Coronary artery (tissue), 2 donors: ENCODE measurements around the gene GMFB.

Experiments
- DNase-seq: peaks from one replicate; pipeline ENCODE4 v3.0.0-alpha.2; 2017; ENCODE audit warnings: low spot score
- H3K27ac ChIP-seq, 2 donors: fragments of 200-600 bp; sonication (generic); one replicate each; pipeline ENCODE4 v1.5.1; 2016 to 2019
- H3K4me3 ChIP-seq: fragments of 200-600 bp; sonication (generic); 2 replicates; pipeline ENCODE4 v1.5.1; 2016; ENCODE audit warnings: mild to moderate bottlenecking, moderate library complexity
- CTCF ChIP-seq: fragments of 200-600 bp; sonication (generic); IDR thresholded peaks from one replicate; pipeline ENCODE4 v1.5.1; 2019; ENCODE audit warnings: antibody characterized with exemption

The GMFB gene

GRCh38 chr14:54509546-54510501 lies 21.0 kb upstream of the GMFB start, which contains the start of gene CGRRF1:
Gene CGRRF1, plus strand, starts transcription at chr14:54509906. Its CDS starts 54 bp downstream, at chr14:54509960.
- TF ChIP-seq CTCF = peak; percentile 61
- Histone ChIP-seq H3K4me3 (peak within 1 kb of the TSS; percentile 98), H3K27ac (peak within 1 kb of the TSS; percentile 75 to 93)
- DNase-seq = peak; percentile 99

- Histone ChIP-seq H3K27ac (no peak overlapping the region), H3K4me3 (no peak overlapping the region)
- no peak for DNase-seq
- TF ChIP-seq CTCF = no peak
Measured at GRCh38 chr14:54503486-54503885, 14.7 kb upstream of the GMFB start.

- DNase-seq = no peak
- no peak overlapping the region for H3K27ac ChIP-seq
- H3K4me3 ChIP-seq = no peak overlapping the region
- no peak for TF ChIP-seq CTCF
Measured at GRCh38 chr14:54502602-54503001, 13.8 kb upstream of the GMFB start.

DNA sequence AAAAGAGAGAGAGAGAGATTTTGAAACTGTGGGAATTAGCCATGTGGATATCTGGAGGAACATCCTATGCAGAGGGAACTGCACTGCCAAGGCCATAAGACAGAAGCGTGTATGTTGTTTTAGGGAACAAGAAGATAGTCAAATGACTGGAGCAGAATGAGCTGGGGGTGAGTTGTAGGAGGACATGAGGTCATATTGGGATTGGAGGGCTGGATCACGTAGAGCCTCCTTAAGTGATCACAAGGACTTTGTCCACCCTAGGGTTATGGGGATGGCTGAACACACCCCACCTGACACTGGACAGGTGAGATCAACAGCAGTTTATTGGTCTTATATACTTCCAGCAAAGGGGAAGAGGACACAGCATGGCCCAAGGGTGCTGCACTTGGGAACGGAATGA lies 12.7 kb upstream of the GMFB start:
- H3K27ac ChIP-seq = no peak overlapping the region
- no peak overlapping the region for H3K4me3 ChIP-seq
- no peak for DNase-seq
- no peak for TF ChIP-seq CTCF

DNA sequence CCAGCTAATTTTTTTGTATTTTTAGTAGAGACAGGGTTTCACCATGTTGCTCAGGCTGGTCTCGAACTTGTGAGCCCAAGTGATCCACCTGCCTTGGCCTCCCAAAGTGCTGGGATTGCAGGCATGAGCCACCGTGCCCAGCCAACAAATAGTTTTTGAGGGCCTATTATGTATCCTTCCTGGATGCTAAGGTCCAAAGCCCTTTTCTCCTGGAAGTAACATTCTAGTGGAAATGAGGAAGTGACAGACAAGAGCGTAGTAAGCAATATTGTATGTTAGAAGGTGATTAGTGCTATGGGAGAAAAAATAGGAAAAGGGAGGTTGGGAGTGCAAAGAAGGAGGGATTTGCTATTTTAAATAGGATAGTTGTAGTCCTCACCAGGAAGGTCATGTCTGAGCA lies 12.0 kb upstream of the GMFB start:
- H3K4me3 ChIP-seq = no peak overlapping the region
- DNase-seq = no peak
- no peak for TF ChIP-seq CTCF
- no peak overlapping the region for H3K27ac ChIP-seq

- no peak for DNase-seq
- no peak for TF ChIP-seq CTCF
- Histone ChIP-seq H3K4me3 (no peak overlapping the region), H3K27ac (no peak overlapping the region)
Measured at GRCh38 chr14:54498579-54498978, 9.8 kb upstream of the GMFB start.

DNA sequence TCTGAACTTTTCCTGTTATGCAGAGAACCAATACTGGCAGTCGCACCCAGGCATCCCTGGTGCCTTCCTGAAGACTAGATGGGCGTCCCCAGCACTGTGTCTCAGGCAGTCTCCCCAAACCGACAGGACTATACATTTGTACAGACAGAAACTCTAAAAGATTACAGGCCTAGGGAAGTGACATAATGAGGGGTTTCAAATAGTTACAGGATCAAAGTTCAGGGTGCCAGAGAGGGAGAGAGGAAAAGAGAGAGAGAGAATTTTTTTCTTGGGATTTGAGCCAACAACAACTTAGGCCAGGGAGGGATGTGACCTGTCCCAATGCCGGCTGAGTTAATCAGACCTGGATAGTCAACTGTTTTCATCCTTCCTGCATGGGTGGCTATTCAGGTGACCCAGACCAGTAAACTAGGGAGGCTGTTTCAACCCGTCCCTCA lies 9.3 kb upstream of the GMFB start:
- H3K4me3 ChIP-seq = no peak overlapping the region
- TF ChIP-seq CTCF = no peak
- no peak overlapping the region for H3K27ac ChIP-seq
- no peak for DNase-seq
